ENCODE results near the gene NDUFB3.
A peak's percentile ranks its signal among the peaks of the same experiment; 100 is the strongest.

Gene NDUFB3

DNA sequence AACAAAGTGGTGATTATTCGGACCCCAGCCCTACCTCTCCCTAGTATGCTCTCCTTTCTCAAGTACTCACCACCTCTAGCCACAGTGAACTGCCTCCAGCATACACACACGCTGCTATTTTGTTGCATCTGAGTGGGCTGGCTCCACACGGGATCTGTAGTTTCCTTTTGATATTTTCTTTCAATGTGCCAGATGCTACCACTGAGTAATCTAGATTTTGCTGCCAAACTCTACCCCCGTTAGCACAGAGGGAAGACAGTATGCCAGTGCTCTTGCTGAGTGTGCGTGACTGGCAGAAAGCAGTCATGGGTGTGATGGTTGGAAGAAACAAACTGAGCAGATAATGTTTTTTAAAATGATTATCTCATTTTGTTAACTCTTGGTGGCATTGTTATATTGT is 55.8 kb downstream of the NDUFB3 start:
- DNase-seq: peak in 44 of 56 donors; percentile 7 to 80 (median 38)

DNA sequence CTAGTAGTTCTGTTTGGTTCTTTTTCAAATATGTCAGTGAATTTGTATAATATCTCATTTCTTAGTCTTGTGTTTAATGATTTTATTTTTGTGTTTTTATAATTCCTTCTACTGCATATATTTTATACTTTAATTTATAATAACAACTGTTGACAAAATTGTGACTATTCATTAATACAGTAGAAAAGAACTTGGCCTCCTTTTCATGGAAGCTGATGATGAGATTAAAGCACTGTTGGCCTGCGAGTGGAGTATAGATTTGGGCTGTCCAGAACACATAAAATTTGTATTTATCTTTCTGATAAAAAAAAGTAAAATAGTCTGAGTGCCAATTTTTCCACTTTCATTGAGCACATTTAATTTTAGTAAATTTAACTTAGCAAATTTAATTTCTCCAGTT is 56.2 kb downstream of the NDUFB3 start:
- no peak for DNase-seq

DNA sequence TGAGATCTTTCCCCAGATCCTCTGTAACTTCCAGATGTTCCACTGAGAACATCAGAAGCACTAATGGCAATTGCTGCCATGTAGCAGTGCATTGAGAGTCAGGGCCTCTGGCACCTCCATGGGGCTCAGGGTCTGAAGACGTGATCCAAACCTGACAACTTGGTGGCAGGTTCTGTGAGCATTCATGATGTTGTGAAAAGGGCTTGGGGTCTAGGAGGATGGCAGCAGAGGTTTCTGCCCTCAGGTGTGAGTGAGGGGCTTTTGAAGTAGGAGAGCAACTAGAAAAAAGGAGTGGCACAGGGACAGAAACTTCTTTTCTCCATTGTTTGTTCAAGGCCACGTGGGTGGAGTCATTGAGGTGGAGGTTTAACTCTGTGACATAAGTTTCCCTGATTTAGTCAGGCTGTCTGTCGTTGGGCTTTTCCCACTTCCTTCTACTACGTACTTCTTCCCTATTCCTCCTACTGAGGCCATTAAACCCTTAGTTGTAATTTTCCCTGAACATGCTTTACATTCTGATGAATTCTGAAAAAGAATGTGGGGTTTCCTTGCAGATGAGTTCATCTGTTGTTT is 57.2 kb downstream of the NDUFB3 start:
- peak in 2 of 56 donors; percentile 8 to 26 for DNase-seq

DNA sequence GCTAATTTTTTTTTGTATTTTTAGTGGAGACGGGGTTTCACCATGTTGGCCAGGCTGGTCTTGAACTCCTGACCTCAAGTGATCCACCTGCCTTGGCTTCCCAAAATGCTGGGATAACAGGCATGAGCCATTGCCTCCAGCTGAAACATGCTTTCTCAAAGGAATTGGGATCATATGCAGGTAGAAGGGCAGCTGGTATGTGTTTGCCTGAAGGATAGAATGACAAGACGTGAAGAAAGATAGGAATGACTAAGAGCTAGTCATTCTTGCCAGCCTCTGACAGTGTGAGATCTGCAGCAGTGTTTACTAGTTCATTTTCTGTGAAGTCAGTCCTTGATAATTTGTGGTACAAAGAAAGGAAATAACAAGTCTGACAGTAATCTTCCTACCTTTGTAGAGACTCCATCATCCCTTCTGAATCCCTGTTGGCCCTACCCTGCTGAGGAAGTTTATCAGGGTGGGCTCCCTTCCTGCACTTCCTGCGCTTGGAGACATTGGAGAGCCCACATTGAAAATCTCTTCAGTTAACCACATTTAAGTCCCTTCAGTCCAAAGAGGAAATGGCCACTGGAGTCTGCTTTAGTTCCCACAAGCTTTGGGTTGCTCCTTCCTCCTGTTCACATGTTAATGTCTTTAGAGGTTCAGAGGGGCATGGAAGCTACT is 58.9 kb downstream of the NDUFB3 start:
- peak in 1 of 56 donors; percentile 12 for DNase-seq

DNA sequence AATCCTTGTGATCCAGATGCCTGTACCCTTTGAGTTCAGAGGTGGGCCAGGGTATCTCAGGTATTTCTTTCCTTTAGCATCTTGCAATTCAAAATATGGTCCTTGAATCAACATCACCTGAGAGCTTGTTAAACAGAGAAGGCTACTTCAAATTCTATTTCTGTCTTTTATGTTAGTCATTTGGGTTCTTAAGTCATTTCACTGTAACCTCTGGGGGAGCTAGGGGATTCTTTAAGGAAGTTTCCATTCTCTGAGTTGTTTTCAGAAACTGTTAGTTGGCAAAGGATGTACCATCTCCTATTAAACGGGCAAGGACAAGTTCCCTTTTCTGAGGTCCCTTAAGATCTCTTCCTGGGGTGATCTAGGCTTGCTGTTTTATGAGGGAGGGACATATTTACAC is 60.7 kb downstream of the NDUFB3 start:
- DNase-seq: no peak
